Esophagus muscularis mucosa (tissue), 4 donors: ENCODE results near the gene PCDH9. TPM values are rescaled to one million over a fixed set of nuclear protein-coding genes. Genes with fewer than 3 reads are reported as not detected.

Experiments used
- DNase-seq: peaks from one replicate; pipeline ENCODE4 v3.0.0-alpha.2; 2017; ENCODE audit errors: extremely low spot score
- H3K27ac ChIP-seq, 4 donors: fragments of 200-600 bp; sonication (generic); replicated peaks in 1 of 4; 1 replicate in 3 of 4; 2 replicates in 1 of 4; pipeline ENCODE4 v1.5.1; 2016 to 2019; ENCODE audit warnings: mild to moderate bottlenecking in 1 of 4
- H3K27me3 ChIP-seq, 4 donors: fragments of 200-600 bp; sonication (generic); one replicate each; pipeline versions ENCODE4 v1.5.1 to v1.6.0; 2016 to 2019
- H3K36me3 ChIP-seq, 4 donors: fragments of 200-600 bp; sonication (generic); one replicate each; pipeline ENCODE4 v1.5.1; 2016 to 2019
- H3K4me1 ChIP-seq, 4 donors: fragments of 200-600 bp; sonication (generic); one replicate each; pipeline ENCODE4 v1.5.1; 2016 to 2019
- H3K4me3 ChIP-seq, 4 donors: fragments of 200-600 bp; sonication (generic); 1 replicate in 2 of 4; 2 replicates in 2 of 4; pipeline ENCODE4 v1.5.1; 2016 to 2019; ENCODE audit warnings: mild to moderate bottlenecking in 4 of 4, moderate library complexity in 1 of 4
- H3K9me3 ChIP-seq, 4 donors: fragments of 200-600 bp; sonication (generic); 1 replicate in 3 of 4; 2 replicates in 1 of 4; pipeline ENCODE4 v1.5.1; 2016 to 2019
- CTCF ChIP-seq, 3 experiments: fragments of 200-600 bp in 2 of 3; fragments of 450-650 bp in 1 of 3; sonication (generic) in 2 of 3; IDR thresholded peaks; one replicate each; pipeline ENCODE4 v1.5.1; 2017 to 2019; ENCODE audit warnings: antibody characterized with exemption in 3 of 3, mild to moderate bottlenecking in 2 of 3, moderate library complexity in 1 of 3
- EP300 ChIP-seq: sonication (generic); formaldehyde crosslinking; IDR thresholded peaks from one replicate; pipeline ENCODE4 v1.6.1; 2017; ENCODE audit warnings: antibody characterized with exemption
- POLR2A ChIP-seq: fragments of 450-650 bp; IDR thresholded peaks from one replicate; pipeline ENCODE4 v1.6.1; 2017; ENCODE audit warnings: antibody characterized with exemption, moderate library complexity, mild to moderate bottlenecking, low read depth
- POLR2AphosphoS5 ChIP-seq, 2 donors: sonication (generic); formaldehyde crosslinking; IDR thresholded peaks; one replicate each; pipeline ENCODE4 v1.6.1; 2017; ENCODE audit warnings: antibody characterized with exemption in 2 of 2
- WGBS: methylation state at CpG from one replicate; pipeline ENCODE4 v1.1.5; 2018; 5-methylcytosine and 5-hydroxymethylcytosine counted together
- intact Hi-C: fragments of 100-400 bp; cut with DNase I; formaldehyde crosslinking; loops from one replicate; pipeline ENCODE4 v1.15.1; 2023
- total RNA-seq, 4 donors: library from RNA; depleted of rRNA; stranded (reverse); fragments of >200 nt; gene quantifications; one replicate each; pipeline versions ENCODE4 v1.1.0 to v1.2.1, GENCODE V29; 2016

PCDH9 gene
- total RNA-seq, 4 donors from 2014 or later: 33.8 to 81.8 (median 49.1) TPM

GRCh38 chr13:66339214-66339613 is 890.9 kb downstream of the PCDH9 start:
- H3K4me3 ChIP-seq: no peak overlapping the region
- TF ChIP-seq POLR2AphosphoS5 (IDR thresholded peaks at IDR 0.05): no peak
- no peak for TF ChIP-seq CTCF (IDR thresholded peaks at IDR 0.05)
- TF ChIP-seq EP300: no peak
- no peak for TF ChIP-seq POLR2A
- no peaks in the 10 kb centered on the region for H3K4me1 ChIP-seq
- no peak for DNase-seq
- H3K27me3 ChIP-seq: no peaks in the 10 kb centered on the region
- H3K9me3 ChIP-seq: no peaks in the 10 kb centered on the region
- no peaks in the 10 kb centered on the region for H3K36me3 ChIP-seq
- intact Hi-C loops: no loop called here
- H3K27ac ChIP-seq: no peak overlapping the region

- no peak for DNase-seq
- TF ChIP-seq CTCF (IDR thresholded peaks at IDR 0.05) (no peak), POLR2A (no peak), EP300 (no peak), POLR2AphosphoS5 (IDR thresholded peaks at IDR 0.05) (no peak)
- intact Hi-C loops: no loop called here
- Histone ChIP-seq H3K36me3 (no peaks in the 10 kb centered on the region), H3K4me1 (no peaks in the 10 kb centered on the region), H3K4me3 (no peak overlapping the region), H3K27me3 (no peaks in the 10 kb centered on the region), H3K27ac (no peak overlapping the region), H3K9me3 (no peaks in the 10 kb centered on the region)
- 66% methylated on average over 1 of the region's 1 CpG for WGBS
Observed at GRCh38 chr13:66338542-66338941, 891.6 kb downstream of the PCDH9 start.

GRCh38 chr13:66335626-66336025 is 894.5 kb downstream of the PCDH9 start:
- no peak for DNase-seq
- H3K4me3 ChIP-seq: no peak overlapping the region
- peaks cover 0 to under 1% (median 0%) of the 10 kb centered on the region in 4 donors for H3K4me1 ChIP-seq
- no peaks in the 10 kb centered on the region for H3K36me3 ChIP-seq
- WGBS: 92% methylated on average over 4 of the region's 4 CpGs
- TF ChIP-seq POLR2AphosphoS5 (IDR thresholded peaks at IDR 0.05) (no peak), EP300 (no peak), POLR2A (no peak)
- H3K9me3 ChIP-seq: no peaks in the 10 kb centered on the region
- intact Hi-C loops: no loop called here
- H3K27me3 ChIP-seq: no peaks in the 10 kb centered on the region
- no peak overlapping the region for H3K27ac ChIP-seq

DNA sequence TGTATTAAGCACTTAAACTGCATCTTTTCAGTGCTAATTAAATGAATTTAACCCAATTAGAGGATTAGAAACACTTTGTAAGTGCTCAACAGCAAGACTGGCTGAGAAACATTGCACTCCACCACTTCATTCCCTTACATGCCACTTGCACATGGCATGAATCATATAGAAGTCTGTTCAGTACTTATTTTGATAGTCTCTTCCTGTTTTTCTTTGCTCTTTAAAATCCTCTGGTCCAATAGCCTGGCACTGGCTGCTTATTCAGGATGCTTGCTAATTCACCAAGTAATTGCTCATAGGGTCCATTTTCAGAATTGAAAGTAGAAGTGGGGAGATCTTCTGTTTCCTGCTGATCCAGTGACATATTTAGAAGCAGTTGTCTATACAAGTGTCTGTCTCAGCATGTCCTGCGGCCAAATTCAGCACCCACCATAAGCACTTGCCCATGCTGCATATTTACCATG is 900.1 kb downstream of the PCDH9 start:
- no peak for TF ChIP-seq POLR2A
- TF ChIP-seq CTCF (IDR thresholded peaks at IDR 0.05): no peak
- no peak for TF ChIP-seq EP300
- TF ChIP-seq POLR2AphosphoS5 (IDR thresholded peaks at IDR 0.05): no peak
- no peak overlapping the region for H3K27ac ChIP-seq
- no peak for DNase-seq
- peaks cover 0 to 7% (median 0%) of the 10 kb centered on the region in 4 donors for H3K4me1 ChIP-seq
- no peaks in the 10 kb centered on the region for H3K36me3 ChIP-seq
- WGBS: 47% methylated on average over 1 of the region's 1 CpG
- intact Hi-C loops: no loop called here
- H3K27me3 ChIP-seq: no peaks in the 10 kb centered on the region
- no peak overlapping the region for H3K4me3 ChIP-seq
- no peaks in the 10 kb centered on the region for H3K9me3 ChIP-seq

- H3K27me3 ChIP-seq: no peaks in the 10 kb centered on the region
- no peaks in the 10 kb centered on the region for H3K36me3 ChIP-seq
- 90% methylated on average over 5 of the region's 5 CpGs for WGBS
- H3K4me3 ChIP-seq: no peak overlapping the region
- no peak for TF ChIP-seq EP300
- TF ChIP-seq POLR2A: no peak
- TF ChIP-seq CTCF (IDR thresholded peaks at IDR 0.05): no peak
- TF ChIP-seq POLR2AphosphoS5 (IDR thresholded peaks at IDR 0.05): no peak
- no peak for DNase-seq
- peaks cover 0 to 7% (median 0%) of the 10 kb centered on the region in 4 donors for H3K4me1 ChIP-seq
- no peak overlapping the region for H3K27ac ChIP-seq
- intact Hi-C loops: no loop called here
- no peaks in the 10 kb centered on the region for H3K9me3 ChIP-seq
Observed at GRCh38 chr13:66328476-66328875, 901.7 kb downstream of the PCDH9 start.
